NCI-H2029 (cell line): ENCODE data around the gene MOB3A.
"Not testable (repeated sequence)": the region's sequence is repeated elsewhere in the genome, so short reads cannot be mapped to it uniquely, and the experiment has no call there.

Experiments
- DNase-seq: peaks from one replicate; lab custom pipeline; 2025; lab: John Stamatoyannopoulos, UW

The MOB3A gene

GRCh38 chr19:2034253-2034652, 61.9 kb downstream of the MOB3A start:
- DNase-seq: not testable (repeated sequence)

- no peak for DNase-seq
These were observed 62.3 kb downstream of the MOB3A start for GRCh38 chr19:2033825-2034159.

- no peak for DNase-seq
These were observed 62.9 kb downstream of the MOB3A start for GRCh38 chr19:2033115-2033824.

GRCh38 chr19:2032296-2032941, 63.7 kb downstream of the MOB3A start:
- peak; percentile 96 for DNase-seq

- DNase-seq: no peak
These were observed 68.8 kb downstream of the MOB3A start for GRCh38 chr19:2027361-2027760.

GRCh38 chr19:2026770-2027169, 69.4 kb downstream of the MOB3A start:
- no peak for DNase-seq

- DNase-seq: no peak
These were observed 73.8 kb downstream of the MOB3A start for GRCh38 chr19:2022289-2022688.

GRCh38 chr19:2021453-2022140, 74.5 kb downstream of the MOB3A start:
- peak; percentile 49 for DNase-seq
